ENCODE results near the gene SLC9A5.
A peak's percentile ranks its signal among the peaks of the same experiment; 100 is the strongest.

SLC9A5 gene

GRCh38 chr16:67245186-67245585 is 3.6 kb upstream of the SLC9A5 start (continued):
- TF ChIP-seq TCF4 (CRISPR knock-in tag; IDR thresholded peaks at IDR 0.05; ENCODE audit: borderline replicate concordance): no peak

GRCh38 chr16:67245674-67246080 is 3.1 kb upstream of the SLC9A5 start:
- TF ChIP-seq ARNTL (CRISPR knock-in tag; IDR thresholded peaks at IDR 0.05; ENCODE audit: borderline replicate concordance, low read depth) (no peak), TSHZ2 (CRISPR knock-in tag; IDR thresholded peaks at IDR 0.05) (no peak), OSR1 (CRISPR knock-in tag; IDR thresholded peaks at IDR 0.05) (no peak), ZFP3 (CRISPR knock-in tag; IDR thresholded peaks at IDR 0.05) (no peak), PPARA (CRISPR knock-in tag; IDR thresholded peaks at IDR 0.05; ENCODE audit: borderline replicate concordance) (no peak), TOX (CRISPR knock-in tag; IDR thresholded peaks at IDR 0.05; ENCODE audit: borderline replicate concordance) (no peak), ZNF70 (CRISPR knock-in tag; IDR thresholded peaks at IDR 0.05) (no peak), RARB (CRISPR knock-in tag; IDR thresholded peaks at IDR 0.05) (no peak), ISL1 (CRISPR knock-in tag; IDR thresholded peaks at IDR 0.05) (no peak), CSDC2 (CRISPR knock-in tag; IDR thresholded peaks at IDR 0.05) (no peak), GLIS3 (CRISPR knock-in tag; IDR thresholded peaks at IDR 0.05) (no peak), ESRRG (CRISPR knock-in tag; IDR thresholded peaks at IDR 0.05) (no peak)
- no peak for ATAC-seq

GRCh38 chr16:67246081-67246755 is 2.6 kb upstream of the SLC9A5 start:
- ATAC-seq: peak; percentile 69
- TF ChIP-seq TCF4 (CRISPR knock-in tag; IDR thresholded peaks at IDR 0.05; ENCODE audit: borderline replicate concordance) (peak; percentile 36; the same call in 1 of the 2 replicates), ESRRG (CRISPR knock-in tag; IDR thresholded peaks at IDR 0.05) (no peak), PATZ1 (CRISPR knock-in tag; IDR thresholded peaks at IDR 0.05; ENCODE audit: borderline replicate concordance) (peak; percentile 91)

GRCh38 chr16:67246756-67247191 is 2.0 kb upstream of the SLC9A5 start:
- peak; percentile 5 for ATAC-seq
- no peak for TF ChIP-seq CSRNP3 (CRISPR knock-in tag; IDR thresholded peaks at IDR 0.05)
- TF ChIP-seq BACH2 (CRISPR knock-in tag; IDR thresholded peaks at IDR 0.05; ENCODE audit: borderline replicate concordance): no peak
- no peak for TF ChIP-seq OSR1 (CRISPR knock-in tag; IDR thresholded peaks at IDR 0.05)
- no peak for TF ChIP-seq TOX (CRISPR knock-in tag; IDR thresholded peaks at IDR 0.05; ENCODE audit: borderline replicate concordance)
- no peak for TF ChIP-seq ARNTL (CRISPR knock-in tag; IDR thresholded peaks at IDR 0.05; ENCODE audit: borderline replicate concordance, low read depth)
- TF ChIP-seq POU6F1 (CRISPR knock-in tag; IDR thresholded peaks at IDR 0.05; ENCODE audit: borderline replicate concordance, low read depth): no peak
- no peak for TF ChIP-seq CREB5 (CRISPR knock-in tag; IDR thresholded peaks at IDR 0.05; ENCODE audit: low read depth)
- TF ChIP-seq TCF4 (CRISPR knock-in tag; IDR thresholded peaks at IDR 0.05; ENCODE audit: borderline replicate concordance): no peak
- TF ChIP-seq ZC3H10 (CRISPR knock-in tag; IDR thresholded peaks at IDR 0.05): no peak
- TF ChIP-seq ESRRG (CRISPR knock-in tag; IDR thresholded peaks at IDR 0.05): no peak
- TF ChIP-seq ZFP30 (CRISPR knock-in tag; IDR thresholded peaks at IDR 0.05): no peak

Data from SK-N-SH treated with all-trans-retinoic acid at 6 μM for 48 hours (cell line).